Fibroblast of mammary gland (primary cell): ENCODE data around the gene RPS2.

Experiments used
- DNase-seq: peaks from one replicate; pipeline ENCODE4 v3.0.0-alpha.2; 2010; ENCODE audit warnings: low read depth
- H3K4me3 ChIP-seq: 2 replicates; pipeline ENCODE4 v1.5.1; 2011; ENCODE audit warnings: low read depth, mild to moderate bottlenecking, low read length, moderate library complexity; ENCODE audit not compliant: control insufficient read depth
- CTCF ChIP-seq: conservative IDR thresholded peaks from 2 replicates; pipeline ENCODE4 v1.5.1; 2011; ENCODE audit warnings: low read depth, low read length, inconsistent platforms; ENCODE audit not compliant: control insufficient read depth, insufficient read depth

Gene RPS2

GRCh38 chr16:1980770-1981087 lies 16.1 kb upstream of the RPS2 start:
- H3K4me3 ChIP-seq, result no peak overlapping the region
- TF ChIP-seq CTCF, result no peak
- no peak for DNase-seq

- no peak for TF ChIP-seq CTCF
- DNase-seq, result no peak
- H3K4me3 ChIP-seq, result no peak overlapping the region
Observed at GRCh38 chr16:1980030-1980769, 15.6 kb upstream of the RPS2 start.

- TF ChIP-seq CTCF, result no peak
- peak; percentile 15 for DNase-seq
Observed at GRCh38 chr16:1979271-1980029, 14.8 kb upstream of the RPS2 start.

GRCh38 chr16:1978476-1979120 lies 14.0 kb upstream of the RPS2 start:
- no peak for TF ChIP-seq CTCF
- no peak for DNase-seq
- no peak overlapping the region for H3K4me3 ChIP-seq

More at GRCh38 chr16:1979271-1980029, 14.8 kb upstream of the RPS2 start:
- no peak overlapping the region for H3K4me3 ChIP-seq

GRCh38 chr16:1977875-1978268 lies 13.2 kb upstream of the RPS2 start:
- no peak for TF ChIP-seq CTCF
- no peak for DNase-seq
- H3K4me3 ChIP-seq, result no peak overlapping the region

- DNase-seq, result no peak
- no peak for TF ChIP-seq CTCF
- no peak overlapping the region for H3K4me3 ChIP-seq
Observed at GRCh38 chr16:1976951-1977874, 12.6 kb upstream of the RPS2 start.
